Activated T-cell treated with anti-CD3 and anti-CD28 coated beads for 24 hours (primary cell): Measurements from ENCODE around the gene APOC3.
A peak's percentile ranks its signal among the peaks of the same experiment; 100 is the strongest.
"Not testable (repeated sequence)": the region's sequence is repeated elsewhere in the genome, so short reads cannot be mapped to it uniquely, and the experiment has no call there.

Experiments used
- DNase-seq: peaks from one replicate; pipeline ENCODE4 v3.0.0-alpha.2; 2020; ENCODE audit warnings: low read depth

Gene APOC3

GRCh38 chr11:116829525-116830183, at the start of gene APOC3:
APOC3 (plus strand) TSS chr11:116829907; CDS start chr11:116830583, 676 bp downstream.
- DNase-seq, result no peak

- no peak for DNase-seq
Measured at GRCh38 chr11:116782728-116783127, 47.0 kb upstream of the APOC3 start.

GRCh38 chr11:116786326-116786725, 43.4 kb upstream of the APOC3 start:
- no peak for DNase-seq

GRCh38 chr11:116786966-116787365, 42.7 kb upstream of the APOC3 start:
- DNase-seq, result no peak

- DNase-seq, result no peak
Measured at GRCh38 chr11:116787436-116787785, 42.3 kb upstream of the APOC3 start.

- DNase-seq, result peak; percentile 80
Measured at GRCh38 chr11:116787786-116788486, 41.8 kb upstream of the APOC3 start, which contains the start of gene ZPR1. ZPR1 (minus strand) TSS chr11:116788023; CDS start chr11:116787990, 33 bp downstream.

- no peak for DNase-seq
Measured at GRCh38 chr11:116788534-116788933, 41.2 kb upstream of the APOC3 start.

GRCh38 chr11:116788975-116789374, 40.7 kb upstream of the APOC3 start:
- no peak for DNase-seq

GRCh38 chr11:116790167-116791001, 39.3 kb upstream of the APOC3 start:
- DNase-seq, result no peak

- DNase-seq, result peak; percentile 65
Measured at GRCh38 chr11:116791002-116791812, 38.5 kb upstream of the APOC3 start.

GRCh38 chr11:116791813-116792143, 37.9 kb upstream of the APOC3 start, which contains the start of gene APOA5:
APOA5 (minus strand) TSS chr11:116791879; CDS start chr11:116791860, 19 bp downstream.
- no peak for DNase-seq

GRCh38 chr11:116792144-116792868, 37.4 kb upstream of the APOC3 start:
- DNase-seq, result no peak

- DNase-seq, result no peak
Measured at GRCh38 chr11:116792869-116793771, 36.6 kb upstream of the APOC3 start.

- no peak for DNase-seq
Measured at GRCh38 chr11:116793772-116794097, 36.0 kb upstream of the APOC3 start.

- DNase-seq, result no peak
Measured at GRCh38 chr11:116794851-116795250, 34.9 kb upstream of the APOC3 start.

GRCh38 chr11:116796548-116796947, 33.2 kb upstream of the APOC3 start:
- no peak for DNase-seq

GRCh38 chr11:116797816-116798215, 31.9 kb upstream of the APOC3 start:
- no peak for DNase-seq

- DNase-seq, result no peak
Measured at GRCh38 chr11:116798368-116798767, 31.3 kb upstream of the APOC3 start.

- DNase-seq, result no peak
Measured at GRCh38 chr11:116800610-116801009, 29.1 kb upstream of the APOC3 start.

- not testable (repeated sequence) for DNase-seq
Measured at GRCh38 chr11:116801662-116802061, 28.0 kb upstream of the APOC3 start.
